HCT116 (cell line): Measurements from ENCODE around the gene ANO3. TPM values are rescaled to one million over a fixed set of nuclear protein-coding genes. Genes with fewer than 3 reads are reported as not detected.

Experiments used
- ATAC-seq: fragments of 200-7000 bp; cut with Tn5 transposase; 2 replicates; pipeline ENCODE4 v1.9.1; 2020; ENCODE audit warnings: mild to moderate bottlenecking, moderate library complexity
- BruUV-seq: library from RNA; stranded (reverse); fragments of 400-500 nt; replicated peaks from 2 replicates; lab custom pipeline; 2021; lab: Mats Ljungman, UMichigan
- CTCF ChIA-PET: fragments of 300-600 bp; sonication (Branson Sonifier 250); formaldehyde crosslinking; loops from one replicate; lab custom pipeline; 2021; ENCODE audit warnings: antibody characterized with exemption; lab: Charles Lee
- POLR2A ChIA-PET: fragments of 300-600, 350-600 bp; sonication (Branson Sonifier 250); formaldehyde crosslinking; loops from one replicate; lab custom pipeline; 2021; ENCODE audit warnings: antibody characterized with exemption; lab: Charles Lee
- RAD21 ChIA-PET, 2 experiments: fragments of 300-600 bp; sonication (Branson Sonifier 250); formaldehyde crosslinking; loops; one replicate each; lab custom pipeline; 2023; ENCODE audit warnings: low total read pairs in 2 of 2; ENCODE audit not compliant: uncharacterized antibody in 2 of 2, unreplicated experiment in 2 of 2, low non-redundant PET in 1 of 2; lab: Charles Lee
- DNase-seq: peaks from one replicate; pipeline ENCODE4 v3.0.0-alpha.2; 2010; ENCODE audit warnings: low read depth, low spot score
- H2AFZ ChIP-seq: fragments of 200-600 bp; shearing (Covaris generic), sonication (generic); 2 replicates; pipeline ENCODE4 v1.6.1; 2017; ENCODE audit warnings: low read depth, mixed run types, mixed read lengths, antibody characterized with exemption, low read length; ENCODE audit not compliant: poor library complexity, severe bottlenecking
- H3K27ac ChIP-seq: 2 replicates; pipeline ENCODE4 v1.5.1; 2012; ENCODE audit warnings: low read depth, low read length
- H3K27me3 ChIP-seq: fragments of 200-600 bp; sonication (generic); 2 replicates; pipeline ENCODE4 v1.6.1; 2016; ENCODE audit warnings: mixed run types, low read length, mixed read lengths; ENCODE audit not compliant: insufficient read depth
- H3K36me3 ChIP-seq, 2 experiments: fragments of 200-500 bp in 1 of 2; fragments of 200-600 bp in 1 of 2; sonication (Bioruptor generic) in 1 of 2; sonication (generic) in 1 of 2; 2 replicates each; pipeline versions ENCODE4 v1.5.1 to v1.6.1; 2014 to 2016; ENCODE audit warnings: low read length in 2 of 2, inconsistent platforms in 1 of 2, mixed read lengths in 1 of 2, mixed run types in 1 of 2; ENCODE audit not compliant: insufficient read depth in 2 of 2, control insufficient read depth in 1 of 2
- H3K4me1 ChIP-seq, 2 experiments: fragments of 200-600 bp in 1 of 2; sonication (generic) in 1 of 2; 2 replicates each; pipeline versions ENCODE4 v1.5.1 to v1.6.1; 2012 to 2017; ENCODE audit warnings: low read length in 2 of 2, inconsistent platforms in 1 of 2, mild to moderate bottlenecking in 1 of 2, mixed read lengths in 1 of 2, mixed run types in 1 of 2, moderate library complexity in 1 of 2; ENCODE audit not compliant: insufficient read depth in 2 of 2, control insufficient read depth in 1 of 2
- H3K4me2 ChIP-seq: fragments of 200-600 bp; sonication (generic); 2 replicates; pipeline ENCODE4 v1.6.1; 2017; ENCODE audit warnings: mixed run types, low read length, mixed read lengths
- H3K4me3 ChIP-seq, 2 experiments: fragments of 200-600 bp in 1 of 2; sonication (generic) in 1 of 2; replicated peaks in 1 of 2; 2 replicates each; pipeline ENCODE4 v1.5.1; 2011 to 2016; ENCODE audit warnings: low read length in 2 of 2, control low read depth in 1 of 2, low read depth in 1 of 2, mild to moderate bottlenecking in 1 of 2, mixed read lengths in 1 of 2, mixed run types in 1 of 2
- H3K79me2 ChIP-seq: fragments of 200-600 bp; sonication (generic); 2 replicates; pipeline ENCODE4 v1.6.1; 2017; ENCODE audit warnings: mild to moderate bottlenecking, mixed run types, low read length, moderate library complexity, mixed read lengths; ENCODE audit not compliant: insufficient read depth
- H3K9ac ChIP-seq: fragments of 200-600 bp; sonication (generic); 2 replicates; pipeline ENCODE4 v1.6.1; 2016; ENCODE audit warnings: low read length, mixed read lengths
- H3K9me2 ChIP-seq: fragments of 200-600 bp; sonication (generic), shearing (Covaris generic); 2 replicates; pipeline ENCODE4 v1.6.1; 2017; ENCODE audit warnings: mixed run types, mild to moderate bottlenecking, moderate library complexity; ENCODE audit not compliant: insufficient read depth
- H3K9me3 ChIP-seq, 2 experiments: fragments of 200-500 bp in 1 of 2; fragments of 200-600 bp in 1 of 2; sonication (Bioruptor generic) in 1 of 2; sonication (generic) in 1 of 2; 2 replicates each; pipeline ENCODE4 v1.6.1; 2014 to 2017; ENCODE audit warnings: low read length in 2 of 2, mixed read lengths in 2 of 2, inconsistent platforms in 1 of 2, low read depth in 1 of 2, mild to moderate bottlenecking in 1 of 2, mixed run types in 1 of 2, moderate library complexity in 1 of 2; ENCODE audit not compliant: control insufficient read depth in 1 of 2, insufficient read depth in 1 of 2
- H4K20me1 ChIP-seq: fragments of 200-600 bp; sonication (generic), shearing (Covaris generic); 2 replicates; pipeline ENCODE4 v1.6.1; 2017; ENCODE audit warnings: mixed run types, mild to moderate bottlenecking, moderate library complexity; ENCODE audit not compliant: insufficient read depth
- CBX3 ChIP-seq: IDR thresholded peaks from 2 replicates; pipeline ENCODE4 v1.6.1; 2012; ENCODE audit warnings: low read depth
- CEBPB ChIP-seq: IDR thresholded peaks from 2 replicates; pipeline ENCODE4 v1.6.1; 2012; ENCODE audit warnings: low read depth
- CTCF ChIP-seq, 3 experiments: fragments of 200-600 bp in 1 of 3; sonication (generic) in 1 of 3; IDR thresholded peaks in 2 of 3; conservative IDR thresholded peaks in 1 of 3; 2 replicates each; pipeline ENCODE4 v1.5.1; 2012 to 2017; ENCODE audit warnings: low read depth in 2 of 3, low read length in 2 of 3, antibody characterized with exemption in 1 of 3, borderline replicate concordance in 1 of 3, control low read depth in 1 of 3, mild to moderate bottlenecking in 1 of 3, mixed read lengths in 1 of 3, mixed run types in 1 of 3, moderate library complexity in 1 of 3; ENCODE audit not compliant: insufficient read depth in 1 of 3
- ELF1 ChIP-seq: IDR thresholded peaks from 2 replicates; pipeline ENCODE4 v1.6.1; 2012; ENCODE audit warnings: low read depth, borderline replicate concordance
- EZH2 ChIP-seq: fragments of 200-600 bp; sonication (generic); IDR thresholded peaks from 2 replicates; pipeline ENCODE4 v1.6.1; 2017; ENCODE audit warnings: antibody characterized with exemption, mixed run types
- EZH2phosphoT487 ChIP-seq: fragments of 200-600 bp; IDR thresholded peaks from 2 replicates; pipeline ENCODE4 v1.6.1; 2018; ENCODE audit warnings: antibody characterized with exemption, borderline replicate concordance
- JUND ChIP-seq: IDR thresholded peaks from 2 replicates; pipeline ENCODE4 v1.6.1; 2012
- MAX ChIP-seq: IDR thresholded peaks from 2 replicates; pipeline ENCODE4 v1.6.1; 2012
- POLR2A ChIP-seq: IDR thresholded peaks from 2 replicates; pipeline ENCODE4 v1.7.0; 2011; ENCODE audit warnings: borderline replicate concordance; ENCODE audit not compliant: insufficient read depth, insufficient read length; ENCODE audit errors: extremely low read depth
- POLR2AphosphoS5 ChIP-seq: IDR thresholded peaks from 2 replicates; pipeline ENCODE4 v1.6.1; 2011; ENCODE audit warnings: mild to moderate bottlenecking, low read depth, low read length, moderate library complexity
- RAD21 ChIP-seq: IDR thresholded peaks from 2 replicates; pipeline ENCODE4 v1.6.1; 2012; ENCODE audit warnings: low read depth, mild to moderate bottlenecking
- REST ChIP-seq: IDR thresholded peaks from 2 replicates; pipeline ENCODE4 v1.6.1; 2012; ENCODE audit warnings: low read depth
- SIN3A ChIP-seq: IDR thresholded peaks from 2 replicates; pipeline ENCODE4 v1.6.1; 2012; ENCODE audit warnings: low read depth
- SP1 ChIP-seq: IDR thresholded peaks from 2 replicates; pipeline ENCODE4 v1.6.1; 2012; ENCODE audit warnings: low read depth
- SRF ChIP-seq: IDR thresholded peaks from 2 replicates; pipeline ENCODE4 v1.6.1; 2012; ENCODE audit warnings: low read depth
- TCF7L2 ChIP-seq: IDR thresholded peaks from 2 replicates; pipeline ENCODE4 v1.7.0; 2011; ENCODE audit warnings: borderline replicate concordance, inconsistent platforms; ENCODE audit not compliant: insufficient read depth, insufficient read length; ENCODE audit errors: extremely low read depth
- YY1 ChIP-seq: IDR thresholded peaks from 2 replicates; pipeline ENCODE4 v1.6.1; 2011; ENCODE audit warnings: low read length, low read depth, moderate library complexity, mild to moderate bottlenecking; ENCODE audit not compliant: insufficient replicate concordance; ENCODE audit errors: extremely low read depth
- ZBTB33 ChIP-seq: IDR thresholded peaks from 2 replicates; pipeline ENCODE4 v1.6.1; 2011; ENCODE audit warnings: mild to moderate bottlenecking, low read length, moderate library complexity; ENCODE audit not compliant: insufficient replicate concordance; ENCODE audit errors: extremely low read depth
- ZFX ChIP-seq: fragments of 450-650 bp; IDR thresholded peaks from 2 replicates; pipeline ENCODE4 v1.6.1; 2017
- ZNF274 ChIP-seq: fragments of 200-500 bp; sonication (Bioruptor generic); IDR thresholded peaks from 2 replicates; pipeline ENCODE4 v1.6.1; 2014; ENCODE audit warnings: mild to moderate bottlenecking, low read depth, low read length, inconsistent platforms
- intact Hi-C: fragments of 100-400 bp; cut with micrococcal nuclease; formaldehyde crosslinking; loops from 2 replicates; pipeline ENCODE4 v1.10.0; 2022
- total RNA-seq: library from RNA; stranded (reverse); gene quantifications from one replicate; pipeline ENCODE4 v1.2.1, GENCODE V29; 2021; ENCODE audit not compliant: unreplicated experiment

The ANO3 gene
- total RNA-seq, 1 experiment from 2014 or later = not detected

GRCh38 chr11:26333906-26334305, 2.0 kb downstream of the ANO3 start:
- TF ChIP-seq CEBPB (no peak), YY1 (no peak), RAD21 (no peak), CBX3 (no peak), MAX (no peak), REST (no peak), SP1 (no peak), ZBTB33 (no peak), SRF (no peak), POLR2AphosphoS5 (no peak), SIN3A (no peak), JUND (no peak), ZFX (no peak), ELF1 (no peak), POLR2A (no peak), ZNF274 (no peak), TCF7L2 (no peak), CTCF (IDR thresholded peaks at IDR 0.05 in 2 of 3, conservative IDR thresholded peaks at IDR 0.05 in 1 of 3; ENCODE audit: borderline replicate concordance in 1 of 3, insufficient read depth in 1 of 3, low read depth in 2 of 3, low read length in 2 of 3) (no peak), EZH2phosphoT487 (no peak), EZH2 (no peak)
- TF ChIP-seq, all 23 proteins: peak for 0
- DNase-seq (no peak), ATAC-seq (no peak)
- Histone ChIP-seq H2AFZ (no peak overlapping the region), H4K20me1 (no peaks in the 10 kb centered on the region), H3K9ac (no peak overlapping the region), H3K9me2 (no peaks in the 10 kb centered on the region), H3K36me3 (no peaks in the 10 kb centered on the region), H3K79me2 (no peaks in the 10 kb centered on the region), H3K27ac (no peak overlapping the region), H3K9me3 (peaks cover 0 to 4% of the 10 kb centered on the region in 2 experiments; a peak in 2 of 4 replicates), H3K4me2 (no peak overlapping the region), H3K4me1 (no peaks in the 10 kb centered on the region), H3K27me3 (no peaks in the 10 kb centered on the region), H3K4me3 (no peak overlapping the region)
- intact Hi-C loops = no loop called here
- BruUV-seq = no TSS peak
- ChIA-PET POLR2A (no interaction called here), CTCF (no interaction called here), RAD21 (no interaction called here)
